ENCODE results near the gene RTP1.

DNA sequence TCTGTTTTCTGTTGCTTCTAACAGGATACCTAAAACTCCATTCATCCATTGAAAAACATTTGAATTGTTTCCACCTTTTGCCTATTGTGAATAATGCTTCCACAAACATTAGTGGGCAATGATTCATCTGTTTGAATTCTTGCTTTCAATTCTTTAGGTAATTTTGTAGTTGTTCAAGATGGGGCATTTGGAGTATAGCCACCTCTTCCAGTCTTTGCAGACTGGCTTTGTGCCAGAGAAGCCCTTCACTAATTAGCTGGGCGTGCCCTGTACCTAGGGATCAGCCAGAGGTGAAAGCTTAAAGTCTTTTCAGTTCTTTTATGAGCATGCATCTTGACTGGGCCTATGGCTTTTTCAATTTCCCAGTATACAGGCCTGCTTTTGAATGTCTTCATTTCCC lies 10.9 kb downstream of the RTP1 start:
- TF ChIP-seq CTCF (IDR thresholded peaks at IDR 0.05): no peak
- no peak for TF ChIP-seq POLR2A (IDR thresholded peaks at IDR 0.05)
